PC-9 (cell line): Measurements from ENCODE around the gene UBE2Q2.

Experiments used
- EZH2 ChIP-seq: fragments of 200-600 bp; sonication (generic); IDR thresholded peaks from 2 replicates; pipeline ENCODE4 v1.8.0; 2017; ENCODE audit warnings: antibody characterized with exemption, low read depth
- TF ChIP-seq, protein P1 (sequence below): fragments of 200-600 bp; sonication (generic); conservative IDR thresholded peaks from 2 replicates; pipeline ENCODE4 v1.6.1; 2017; ENCODE audit warnings: mixed run types, antibody characterized with exemption, mild to moderate bottlenecking, moderate library complexity

GRCh38 chr15:75916978-75917377, 73.7 kb downstream of the UBE2Q2 start:
- TF ChIP-seq, protein P1, sequence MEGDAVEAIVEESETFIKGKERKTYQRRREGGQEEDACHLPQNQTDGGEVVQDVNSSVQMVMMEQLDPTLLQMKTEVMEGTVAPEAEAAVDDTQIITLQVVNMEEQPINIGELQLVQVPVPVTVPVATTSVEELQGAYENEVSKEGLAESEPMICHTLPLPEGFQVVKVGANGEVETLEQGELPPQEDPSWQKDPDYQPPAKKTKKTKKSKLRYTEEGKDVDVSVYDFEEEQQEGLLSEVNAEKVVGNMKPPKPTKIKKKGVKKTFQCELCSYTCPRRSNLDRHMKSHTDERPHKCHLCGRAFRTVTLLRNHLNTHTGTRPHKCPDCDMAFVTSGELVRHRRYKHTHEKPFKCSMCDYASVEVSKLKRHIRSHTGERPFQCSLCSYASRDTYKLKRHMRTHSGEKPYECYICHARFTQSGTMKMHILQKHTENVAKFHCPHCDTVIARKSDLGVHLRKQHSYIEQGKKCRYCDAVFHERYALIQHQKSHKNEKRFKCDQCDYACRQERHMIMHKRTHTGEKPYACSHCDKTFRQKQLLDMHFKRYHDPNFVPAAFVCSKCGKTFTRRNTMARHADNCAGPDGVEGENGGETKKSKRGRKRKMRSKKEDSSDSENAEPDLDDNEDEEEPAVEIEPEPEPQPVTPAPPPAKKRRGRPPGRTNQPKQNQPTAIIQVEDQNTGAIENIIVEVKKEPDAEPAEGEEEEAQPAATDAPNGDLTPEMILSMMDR = no peak
- TF ChIP-seq EZH2 = no peak
